Dendritic cell treated with granulocyte-macrophage colony-stimulating factor and Interleukin-4, amounts not matched to agents 40 ng/mL and 50 ng/mL, for 4 days (primary cell): Measurements from ENCODE around the gene RPGRIP1L.

Source experiments
- H3K27ac Mint-ChIP-seq: one replicate; pipeline ENCODE4 v1.8.0; 2022; ENCODE audit warnings: mild to moderate bottlenecking, mixed read lengths
- H3K27me3 Mint-ChIP-seq: one replicate; pipeline ENCODE4 v1.8.0; 2022; ENCODE audit warnings: mild to moderate bottlenecking, mixed read lengths
- H3K36me3 Mint-ChIP-seq: one replicate; pipeline ENCODE4 v1.8.0; 2022; ENCODE audit warnings: low read depth, mixed read lengths
- H3K4me1 Mint-ChIP-seq: one replicate; pipeline ENCODE4 v1.8.0; 2022; ENCODE audit warnings: low read depth, mixed read lengths
- H3K4me3 Mint-ChIP-seq: one replicate; pipeline ENCODE4 v1.8.0; 2022; ENCODE audit warnings: mild to moderate bottlenecking, moderate library complexity, mixed read lengths
- H3K9me3 Mint-ChIP-seq: one replicate; pipeline ENCODE4 v1.8.0; 2022; ENCODE audit warnings: mixed read lengths
- intact Hi-C: fragments of 100-400 bp; cut with micrococcal nuclease; formaldehyde crosslinking; loops from one replicate; pipeline ENCODE4 v1.15.0; 2022

The RPGRIP1L gene

GRCh38 chr16:53556521-53556920, 147.1 kb downstream of the RPGRIP1L start:
- intact Hi-C loops = no loop called here

GRCh38 chr16:53549970-53550690, 153.5 kb downstream of the RPGRIP1L start:
- Mint-ChIP-seq H3K36me3 (no peaks in the 10 kb centered on the region), H3K4me1 (no peaks in the 10 kb centered on the region), H3K4me3 (no peak overlapping the region), H3K27ac (no peak overlapping the region), H3K27me3 (peaks cover 40% of the 10 kb centered on the region), H3K9me3 (no peaks in the 10 kb centered on the region)
- intact Hi-C loops = no loop called here

More at GRCh38 chr16:53556521-53556920, 147.1 kb downstream of the RPGRIP1L start:
- Mint-ChIP-seq H3K27me3 (peaks cover 2% of the 10 kb centered on the region), H3K27ac (no peak overlapping the region), H3K4me3 (no peak overlapping the region), H3K9me3 (no peaks in the 10 kb centered on the region), H3K36me3 (no peaks in the 10 kb centered on the region), H3K4me1 (no peaks in the 10 kb centered on the region)
